AG04449 (cell line): ENCODE measurements around the gene SMIM29.

ENCODE experiments used
- CTCF ChIA-PET: fragments of 350-600 bp; formaldehyde crosslinking; extraction: SDS; loops from one replicate; lab custom pipeline; 2021; ENCODE audit warnings: antibody characterized with exemption; lab: Yijun Ruan, JAX
- POLR2A ChIA-PET: fragments of 400-600, 350-600 bp; formaldehyde crosslinking; extraction: SDS; loops from one replicate; lab custom pipeline; 2020; ENCODE audit warnings: antibody characterized with exemption, inconsistent platforms; lab: Yijun Ruan, JAX
- DNase-seq: peaks from one replicate; pipeline ENCODE4 v3.0.0-alpha.2; 2010; ENCODE audit warnings: low read depth, low spot score
- H3K4me3 ChIP-seq: 2 replicates; pipeline ENCODE4 v1.5.1; 2011; ENCODE audit warnings: low read depth, mild to moderate bottlenecking, control low read depth, low read length
- TF ChIP-seq, protein P1 (sequence below): IDR thresholded peaks from one replicate; pipeline ENCODE4 v1.5.1; 2011; ENCODE audit warnings: mild to moderate bottlenecking, moderate library complexity, low read length, control low read depth, inconsistent platforms; ENCODE audit not compliant: insufficient read depth; ENCODE audit errors: missing control alignments

SMIM29 gene

DNA sequence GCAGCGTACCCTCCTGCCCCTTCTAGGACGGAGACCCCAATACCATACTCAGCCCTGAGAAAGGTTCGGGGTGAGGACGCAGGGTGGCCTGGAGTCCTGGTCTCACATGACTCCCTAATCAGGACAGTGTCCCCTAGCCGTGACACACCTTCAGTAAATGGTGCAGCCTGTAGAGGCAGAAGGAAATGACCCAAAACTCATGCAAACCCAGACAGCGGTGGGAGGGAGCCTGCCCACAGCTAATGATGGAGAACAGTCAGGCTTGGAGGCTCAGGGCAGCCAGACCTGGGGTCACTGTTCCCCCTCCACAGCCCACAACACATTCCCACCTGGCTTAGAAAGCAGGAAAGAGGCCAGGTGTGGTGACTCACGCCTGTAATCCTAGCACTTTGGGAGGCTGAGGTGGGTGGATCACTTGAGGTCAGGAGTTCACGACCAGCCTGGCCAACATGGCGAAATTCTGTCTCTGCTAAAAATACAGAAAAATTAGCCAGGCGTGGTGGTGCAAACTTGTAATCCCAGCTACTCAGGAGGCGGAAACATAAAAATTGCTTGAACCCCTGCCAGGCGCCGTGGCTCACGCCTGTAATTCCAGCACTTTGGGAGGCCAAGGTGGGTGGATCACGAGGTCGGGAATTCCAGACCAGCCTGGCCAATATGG lies 20.9 kb downstream of the SMIM29 start:
- DNase-seq = no peak
- H3K4me3 ChIP-seq = no peak overlapping the region
- ChIA-PET CTCF (interaction anchor here (1.7 kb wide), 2 partner anchors 9 to 21 kb away, joined by 4 read pairs; partner anchors contain the start of gene HMGA1), POLR2A (interaction anchor here (2.0 kb wide), 1 partner anchor 9 kb away, joined by 9 read pairs; the partner anchor contains the start of gene HMGA1)
- TF ChIP-seq, protein P1, sequence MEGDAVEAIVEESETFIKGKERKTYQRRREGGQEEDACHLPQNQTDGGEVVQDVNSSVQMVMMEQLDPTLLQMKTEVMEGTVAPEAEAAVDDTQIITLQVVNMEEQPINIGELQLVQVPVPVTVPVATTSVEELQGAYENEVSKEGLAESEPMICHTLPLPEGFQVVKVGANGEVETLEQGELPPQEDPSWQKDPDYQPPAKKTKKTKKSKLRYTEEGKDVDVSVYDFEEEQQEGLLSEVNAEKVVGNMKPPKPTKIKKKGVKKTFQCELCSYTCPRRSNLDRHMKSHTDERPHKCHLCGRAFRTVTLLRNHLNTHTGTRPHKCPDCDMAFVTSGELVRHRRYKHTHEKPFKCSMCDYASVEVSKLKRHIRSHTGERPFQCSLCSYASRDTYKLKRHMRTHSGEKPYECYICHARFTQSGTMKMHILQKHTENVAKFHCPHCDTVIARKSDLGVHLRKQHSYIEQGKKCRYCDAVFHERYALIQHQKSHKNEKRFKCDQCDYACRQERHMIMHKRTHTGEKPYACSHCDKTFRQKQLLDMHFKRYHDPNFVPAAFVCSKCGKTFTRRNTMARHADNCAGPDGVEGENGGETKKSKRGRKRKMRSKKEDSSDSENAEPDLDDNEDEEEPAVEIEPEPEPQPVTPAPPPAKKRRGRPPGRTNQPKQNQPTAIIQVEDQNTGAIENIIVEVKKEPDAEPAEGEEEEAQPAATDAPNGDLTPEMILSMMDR = no peak

DNA sequence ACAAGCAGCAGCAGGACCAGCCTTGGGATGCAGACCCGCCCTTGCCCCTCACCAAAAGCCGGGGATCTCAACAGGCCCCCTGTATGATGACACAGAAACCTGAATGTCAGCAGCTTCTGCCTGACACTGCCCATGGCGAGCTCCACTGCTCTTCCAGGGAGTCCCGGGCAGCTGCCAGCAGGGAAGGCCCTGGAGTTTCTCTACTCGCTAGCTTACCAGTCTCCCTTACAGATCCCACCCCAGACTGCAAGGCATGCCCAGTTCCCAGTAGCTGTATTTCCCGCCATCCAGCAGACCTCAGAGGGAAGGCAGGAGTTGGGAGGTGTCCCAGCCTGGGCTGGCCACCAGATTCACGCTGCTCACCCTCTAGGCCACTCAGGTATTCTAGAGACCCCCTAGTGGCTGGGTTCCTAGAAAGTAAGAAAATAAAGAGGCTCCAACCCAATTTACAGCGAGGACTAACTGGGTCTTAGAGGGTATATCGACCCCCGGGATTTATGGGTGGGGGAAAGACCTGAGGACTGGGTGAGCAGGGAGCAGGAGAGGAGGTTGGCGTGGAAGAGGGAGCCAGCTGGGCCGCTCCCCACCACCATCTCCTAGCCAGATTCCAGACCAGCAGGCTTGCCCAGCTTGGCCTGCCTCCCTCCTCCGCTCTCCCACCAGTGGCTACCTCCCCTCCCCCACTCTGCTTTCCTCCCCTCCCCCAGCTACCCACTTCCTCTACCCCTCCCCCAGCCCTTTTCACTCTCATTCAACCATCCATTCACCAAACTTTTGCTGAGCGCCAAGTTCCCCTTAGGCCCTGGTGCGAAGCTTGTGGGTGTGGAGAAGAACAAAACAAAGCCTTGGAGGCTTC lies 21.8 kb downstream of the SMIM29 start:
- TF ChIP-seq, protein P1 = no peak
- ChIA-PET POLR2A (interaction anchor here (2.0 kb wide), 1 partner anchor 10 kb away, joined by 9 read pairs; the partner anchor contains the start of gene HMGA1), CTCF (interaction anchor here (0.9 to 1.7 kb wide), 3 partner anchors 10 to 23 kb away, joined by 3 to 4 read pairs (median 4); partner anchors contain the start of gene HMGA1)
- no peak for DNase-seq
- H3K4me3 ChIP-seq = no peak overlapping the region

DNA sequence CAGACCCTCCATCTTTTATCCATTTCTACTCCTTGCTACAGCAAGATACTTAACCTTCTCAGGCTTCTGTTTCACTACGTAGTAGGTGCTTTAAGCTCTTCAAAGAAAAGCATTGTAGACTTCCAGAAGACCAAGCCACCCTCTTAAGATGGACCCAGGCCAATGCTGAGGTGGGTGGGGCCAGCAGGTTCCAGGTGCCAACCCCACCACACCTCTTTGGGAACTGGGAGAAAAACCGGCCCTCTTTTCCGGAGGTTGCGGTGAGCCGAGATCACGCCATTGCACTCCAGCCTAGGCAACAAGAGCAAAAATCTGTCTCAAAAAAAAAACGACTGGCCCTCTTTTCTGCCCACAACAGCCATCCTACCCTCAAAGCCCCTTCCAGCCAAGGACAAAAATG lies 22.7 kb downstream of the SMIM29 start:
- TF ChIP-seq, protein P1 = no peak
- ChIA-PET CTCF (interaction anchor here (0.9 kb wide), 1 partner anchor 24 kb away, joined by 3 read pairs; no protein-coding TSS in a partner anchor), POLR2A (interaction anchor here (2.0 kb wide), 1 partner anchor 11 kb away, joined by 9 read pairs; the partner anchor contains the start of gene HMGA1)
- DNase-seq = no peak
- no peak overlapping the region for H3K4me3 ChIP-seq

DNA sequence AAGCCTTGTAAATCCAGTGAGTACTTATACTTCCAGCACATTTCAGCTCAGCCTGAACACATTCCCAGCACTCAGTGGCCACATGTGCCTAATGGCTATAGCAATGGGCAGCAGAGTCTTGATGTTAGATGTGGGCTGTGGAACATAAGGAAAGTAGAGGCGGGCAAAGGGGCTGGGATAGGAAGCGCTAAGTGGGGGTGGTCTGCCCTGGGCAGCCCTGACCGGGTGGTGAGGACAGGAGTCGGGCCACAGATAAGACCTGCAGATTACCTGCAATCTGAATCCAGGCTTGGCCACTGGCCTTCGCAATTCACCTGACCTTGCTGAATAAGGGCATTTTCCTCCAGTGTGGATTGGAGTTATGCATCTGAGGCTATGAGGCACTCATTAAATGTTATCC lies 23.3 kb downstream of the SMIM29 start:
- DNase-seq = no peak
- TF ChIP-seq, protein P1 = no peak
- CTCF ChIA-PET = no interaction called here
- H3K4me3 ChIP-seq = no peak overlapping the region
- POLR2A ChIA-PET = no interaction called here

DNA sequence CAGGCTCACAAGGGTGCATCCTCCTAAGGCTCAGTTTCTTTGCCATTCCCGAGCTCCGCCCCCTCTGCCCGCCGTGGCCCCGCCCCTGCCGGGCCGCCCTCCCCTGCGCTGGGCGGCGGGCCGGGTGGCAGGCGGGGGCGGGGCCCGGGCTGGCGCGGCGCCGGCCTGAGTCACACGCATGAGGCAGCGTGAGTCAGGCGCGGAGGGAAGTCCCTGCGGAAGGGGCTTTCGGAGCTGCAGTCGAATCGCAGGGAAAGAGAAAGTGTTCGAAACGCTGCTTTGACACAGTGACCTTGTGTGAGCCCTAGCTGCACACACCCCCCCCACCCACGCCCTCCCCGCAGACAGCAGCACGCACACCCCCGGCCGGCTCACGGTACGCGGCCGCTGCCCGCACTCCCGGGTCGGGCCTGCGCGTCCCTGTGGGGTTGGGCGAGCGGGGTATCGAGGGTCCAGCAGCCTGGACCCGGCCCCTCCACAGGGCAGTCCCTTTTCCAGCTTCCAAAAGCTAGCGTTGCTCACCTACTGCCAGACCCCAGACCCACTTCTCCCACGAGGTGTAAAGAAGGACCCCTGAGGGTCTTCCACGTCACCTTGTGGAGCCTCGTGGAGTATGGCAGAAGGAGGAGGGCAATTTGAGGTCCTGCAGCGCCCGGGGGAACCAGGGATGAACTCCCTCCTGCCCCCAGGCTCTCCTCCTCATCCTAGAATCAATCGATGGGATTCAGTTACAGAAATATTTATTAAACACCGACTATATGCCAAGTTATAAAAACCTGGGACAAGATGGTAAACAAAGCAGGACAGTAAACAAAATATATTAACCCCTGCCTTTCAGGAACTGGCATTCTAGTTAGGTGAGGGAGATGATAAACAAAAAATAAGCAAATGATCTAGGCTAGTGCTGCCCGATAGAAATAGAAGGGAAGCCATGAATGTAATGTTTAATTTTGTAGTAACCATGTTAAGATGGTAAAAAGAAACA lies 24.6 kb downstream of the SMIM29 start:
- peak overlapping the region; percentile 58 for H3K4me3 ChIP-seq
- TF ChIP-seq, protein P1 = no peak
- DNase-seq = peak; percentile 63
- CTCF ChIA-PET = interaction anchor here (1.5 to 2.5 kb wide), 3 partner anchors 26 to 385 kb away, joined by 8 to 11 read pairs (median 10); partner anchors contain the start of gene SMIM29
- POLR2A ChIA-PET = interaction anchor here (0.8 to 2.4 kb wide), 3 partner anchors 12 to 201 kb away, joined by 3 to 25 read pairs (median 5); partner anchors contain the start of genes HMGA1 and SMIM29
